ENCODE results near the gene PGM5.

Gene PGM5

DNA sequence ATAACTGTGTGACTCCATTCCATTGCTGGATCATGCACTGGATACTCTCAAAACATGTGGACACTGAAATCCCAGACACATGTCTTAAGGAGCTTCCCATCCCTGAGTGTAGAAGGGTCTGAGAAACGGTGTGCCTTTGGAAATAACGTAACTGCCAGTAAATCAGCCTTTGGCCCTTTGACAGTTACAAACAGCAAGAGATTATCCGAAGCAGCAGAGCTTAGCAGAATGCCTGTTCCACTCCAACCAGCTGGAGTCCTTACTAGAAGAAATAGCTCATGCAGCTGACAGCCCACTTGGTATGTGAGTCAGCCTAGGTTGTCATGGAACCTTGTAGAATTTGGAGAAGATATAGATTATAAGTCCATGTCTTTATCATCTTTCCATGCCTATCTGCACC lies 177.3 kb downstream of the PGM5 start:
- Histone ChIP-seq H3F3A (ENCODE audit: insufficient read depth, low read length) (no peaks in the 10 kb centered on the region), H3K27ac (ENCODE audit: low read depth, low read length, poor library complexity, severe bottlenecking) (no peak overlapping the region), H3K79me2 (ENCODE audit: insufficient read depth, low read length) (no peaks in the 10 kb centered on the region), H3K4me1 (ENCODE audit: insufficient read depth, low read length, severe bottlenecking) (no peaks in the 10 kb centered on the region), H2AFZ (ENCODE audit: low read length) (no peak overlapping the region), H3K4me2 (ENCODE audit: low read length) (no peak overlapping the region), H3K9ac (ENCODE audit: low read length) (no peak overlapping the region), H3K9me3 (ENCODE audit: low read length) (no peaks in the 10 kb centered on the region), H3K27me3 (ENCODE audit: insufficient read depth, low read length) (no peaks in the 10 kb centered on the region), H3K36me3 (ENCODE audit: insufficient read depth, low read length) (no peaks in the 10 kb centered on the region), H3K4me3 (ENCODE audit: low read depth, low read length, poor library complexity, severe bottlenecking) (no peak overlapping the region), H4K20me1 (ENCODE audit: insufficient read depth, low read length) (no peaks in the 10 kb centered on the region), H3K9me2 (ENCODE audit: low read depth, low read length) (no peaks in the 10 kb centered on the region)
- TF ChIP-seq, protein P1, sequence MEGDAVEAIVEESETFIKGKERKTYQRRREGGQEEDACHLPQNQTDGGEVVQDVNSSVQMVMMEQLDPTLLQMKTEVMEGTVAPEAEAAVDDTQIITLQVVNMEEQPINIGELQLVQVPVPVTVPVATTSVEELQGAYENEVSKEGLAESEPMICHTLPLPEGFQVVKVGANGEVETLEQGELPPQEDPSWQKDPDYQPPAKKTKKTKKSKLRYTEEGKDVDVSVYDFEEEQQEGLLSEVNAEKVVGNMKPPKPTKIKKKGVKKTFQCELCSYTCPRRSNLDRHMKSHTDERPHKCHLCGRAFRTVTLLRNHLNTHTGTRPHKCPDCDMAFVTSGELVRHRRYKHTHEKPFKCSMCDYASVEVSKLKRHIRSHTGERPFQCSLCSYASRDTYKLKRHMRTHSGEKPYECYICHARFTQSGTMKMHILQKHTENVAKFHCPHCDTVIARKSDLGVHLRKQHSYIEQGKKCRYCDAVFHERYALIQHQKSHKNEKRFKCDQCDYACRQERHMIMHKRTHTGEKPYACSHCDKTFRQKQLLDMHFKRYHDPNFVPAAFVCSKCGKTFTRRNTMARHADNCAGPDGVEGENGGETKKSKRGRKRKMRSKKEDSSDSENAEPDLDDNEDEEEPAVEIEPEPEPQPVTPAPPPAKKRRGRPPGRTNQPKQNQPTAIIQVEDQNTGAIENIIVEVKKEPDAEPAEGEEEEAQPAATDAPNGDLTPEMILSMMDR (IDR thresholded peaks at IDR 0.05; ENCODE audit: low read length), result no peak
- TF ChIP-seq EZH2 (IDR thresholded peaks at IDR 0.05; ENCODE audit: borderline replicate concordance, low read length), result no peak

DNA sequence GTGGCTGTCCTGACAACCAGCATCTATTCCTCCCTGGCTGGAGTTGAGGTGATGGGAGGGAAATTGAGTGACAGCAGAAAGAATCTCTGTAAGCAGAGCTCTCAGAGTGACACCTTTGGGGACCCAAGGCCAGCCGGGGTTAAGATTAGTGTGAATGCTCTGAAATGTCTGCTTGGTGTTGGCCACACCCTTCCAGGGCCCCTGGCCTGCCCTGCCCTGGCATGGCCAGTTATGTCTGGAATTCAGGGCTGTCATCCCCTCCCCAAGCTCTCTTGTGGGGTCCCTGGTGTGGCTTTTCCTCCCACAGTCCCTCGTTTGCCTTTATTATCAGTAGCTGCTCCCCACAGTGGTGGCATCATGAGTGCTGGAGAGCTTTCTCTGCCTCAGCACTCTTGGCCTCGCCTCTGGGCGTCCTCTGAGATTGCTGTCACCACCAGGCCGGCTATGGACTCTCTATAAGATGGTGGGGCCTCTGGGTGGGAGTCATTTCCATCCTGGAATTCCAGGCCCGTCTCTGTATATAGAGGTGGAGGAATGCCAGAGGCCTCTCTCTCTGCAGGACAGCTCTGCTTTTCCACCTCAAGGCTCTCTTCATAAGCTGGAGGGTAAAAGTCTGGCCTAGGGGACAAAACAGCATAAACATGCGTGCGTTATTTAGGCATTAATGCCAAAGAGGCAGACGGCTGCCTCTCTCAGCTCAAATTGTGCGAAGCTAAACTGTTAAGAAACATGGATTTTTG lies 180.6 kb downstream of the PGM5 start:
- no peaks in the 10 kb centered on the region for H3K9me2 ChIP-seq (ENCODE audit: low read depth, low read length)
- H3K27ac ChIP-seq (ENCODE audit: low read depth, low read length, poor library complexity, severe bottlenecking), result no peak overlapping the region
- TF ChIP-seq, protein P1 (IDR thresholded peaks at IDR 0.05; ENCODE audit: low read length), result no peak
- no peak for TF ChIP-seq EZH2 (IDR thresholded peaks at IDR 0.05; ENCODE audit: borderline replicate concordance, low read length)
- H3K9ac ChIP-seq (ENCODE audit: low read length), result no peak overlapping the region
- H3K4me3 ChIP-seq (ENCODE audit: low read depth, low read length, poor library complexity, severe bottlenecking), result no peak overlapping the region
- H3F3A ChIP-seq (ENCODE audit: insufficient read depth, low read length), result no peaks in the 10 kb centered on the region
- H3K79me2 ChIP-seq (ENCODE audit: insufficient read depth, low read length), result no peaks in the 10 kb centered on the region
- no peaks in the 10 kb centered on the region for H3K4me1 ChIP-seq (ENCODE audit: insufficient read depth, low read length, severe bottlenecking)
- no peaks in the 10 kb centered on the region for H3K27me3 ChIP-seq (ENCODE audit: insufficient read depth, low read length)
- H3K36me3 ChIP-seq (ENCODE audit: insufficient read depth, low read length), result no peaks in the 10 kb centered on the region
- H4K20me1 ChIP-seq (ENCODE audit: insufficient read depth, low read length), result no peaks in the 10 kb centered on the region
- no peak overlapping the region for H3K4me2 ChIP-seq (ENCODE audit: low read length)
- no peak overlapping the region for H2AFZ ChIP-seq (ENCODE audit: low read length)
- no peaks in the 10 kb centered on the region for H3K9me3 ChIP-seq (ENCODE audit: low read length)

DNA sequence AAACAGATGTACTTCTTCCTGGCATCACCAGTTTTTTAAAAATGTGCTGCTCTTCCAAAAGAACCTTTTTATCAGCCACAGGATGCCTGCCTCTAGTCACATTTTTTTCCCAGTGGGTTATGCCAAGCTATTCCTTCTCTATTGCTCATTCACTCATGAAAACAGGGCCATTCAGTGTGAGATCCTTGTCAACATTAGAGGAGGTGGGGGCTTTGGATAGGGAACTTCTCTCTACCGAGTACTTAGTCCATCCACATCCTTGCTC lies 181.1 kb downstream of the PGM5 start:
- TF ChIP-seq EZH2 (IDR thresholded peaks at IDR 0.05; ENCODE audit: borderline replicate concordance, low read length), result no peak
- TF ChIP-seq, protein P1 (IDR thresholded peaks at IDR 0.05; ENCODE audit: low read length), result no peak

More for the DNA sequence above, 181.1 kb downstream of the PGM5 start:
- Histone ChIP-seq H3K9me2 (ENCODE audit: low read depth, low read length) (no peaks in the 10 kb centered on the region), H3F3A (ENCODE audit: insufficient read depth, low read length) (no peaks in the 10 kb centered on the region), H3K4me2 (ENCODE audit: low read length) (no peak overlapping the region), H3K4me3 (ENCODE audit: low read depth, low read length, poor library complexity, severe bottlenecking) (no peak overlapping the region), H3K9me3 (ENCODE audit: low read length) (no peaks in the 10 kb centered on the region), H2AFZ (ENCODE audit: low read length) (no peak overlapping the region), H3K79me2 (ENCODE audit: insufficient read depth, low read length) (no peaks in the 10 kb centered on the region), H3K27me3 (ENCODE audit: insufficient read depth, low read length) (no peaks in the 10 kb centered on the region), H3K27ac (ENCODE audit: low read depth, low read length, poor library complexity, severe bottlenecking) (no peak overlapping the region), H3K4me1 (ENCODE audit: insufficient read depth, low read length, severe bottlenecking) (no peaks in the 10 kb centered on the region), H3K36me3 (ENCODE audit: insufficient read depth, low read length) (no peaks in the 10 kb centered on the region), H3K9ac (ENCODE audit: low read length) (no peak overlapping the region), H4K20me1 (ENCODE audit: insufficient read depth, low read length) (no peaks in the 10 kb centered on the region)
